ENCODE measurements around the gene EEIG1.

DNA sequence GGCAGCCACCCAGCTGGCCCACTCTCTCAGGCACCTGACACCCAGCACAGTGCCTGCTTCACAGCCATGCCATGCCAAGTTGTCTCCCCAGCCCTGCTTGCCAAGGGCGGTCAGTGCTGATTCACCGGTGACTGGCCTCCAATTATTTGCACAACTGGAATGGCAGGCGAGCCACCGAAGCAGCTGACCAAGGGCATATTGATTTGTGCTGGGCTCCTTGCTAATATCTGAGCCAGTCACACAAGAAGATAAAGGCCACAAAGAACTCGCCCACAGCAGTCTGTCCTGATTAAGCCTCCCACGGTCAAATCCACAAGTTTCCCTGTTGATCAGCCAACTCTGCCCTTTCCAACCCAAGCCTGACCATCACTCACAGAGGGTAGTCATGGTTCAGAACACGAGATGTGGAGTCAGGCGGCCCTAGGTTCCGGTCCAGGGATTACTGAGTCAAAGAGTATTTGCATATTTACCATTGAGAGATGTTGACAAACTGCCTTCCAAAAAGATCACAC is 6.4 kb upstream of the EEIG1 start:
- no peak for TF ChIP-seq POLR2A (IDR thresholded peaks at IDR 0.05; ENCODE audit: low read length)
- no peak for TF ChIP-seq GATA1 (IDR thresholded peaks at IDR 0.05; ENCODE audit: low read depth, low read length)

All from erythroblast (primary cell).